Measurements from ENCODE around the gene PKDCC. TPM values are rescaled to one million over a fixed set of nuclear protein-coding genes. Genes with fewer than 3 reads are reported as not detected.

The PKDCC gene
- total RNA-seq, 1 experiment from 2014 or later = 3.9 TPM

DNA sequence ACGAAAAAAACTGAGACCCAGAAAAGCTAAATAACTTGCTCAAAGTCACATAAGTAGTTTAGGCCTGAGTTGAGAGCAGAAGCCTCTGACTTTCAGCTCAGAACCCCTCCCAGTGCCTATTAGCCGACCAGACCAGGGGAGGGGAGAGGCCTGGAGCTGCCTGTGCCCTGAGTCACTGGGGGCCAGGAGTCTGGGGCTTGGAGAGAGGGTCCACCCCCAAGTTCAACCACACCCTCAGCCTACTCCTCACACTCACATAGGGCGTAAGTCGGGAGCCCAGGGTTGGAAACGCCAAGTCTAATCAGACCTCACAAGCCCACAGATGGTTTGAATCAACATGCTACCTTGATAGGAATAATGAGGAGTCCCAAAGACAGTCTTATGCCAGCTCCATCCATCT is 12.6 kb upstream of the PKDCC start:
- intact Hi-C loops (cut with micrococcal nuclease; ENCODE audit: unreplicated experiment) = no loop called here
- Histone ChIP-seq H2AFZ (no peak overlapping the region), H3K27ac (no peak overlapping the region), H3K4me3 (no peak overlapping the region), H3K36me3 (ENCODE audit: low read depth) (no peaks in the 10 kb centered on the region), H3K9me2 (ENCODE audit: insufficient read depth) (no peaks in the 10 kb centered on the region), H3K27me3 (ENCODE audit: insufficient read depth, low read depth) (no peaks in the 10 kb centered on the region), H3K79me2 (ENCODE audit: low read depth) (no peaks in the 10 kb centered on the region), H3F3A (ENCODE audit: insufficient read depth, low read depth) (no peaks in the 10 kb centered on the region), H4K20me1 (ENCODE audit: insufficient read depth) (no peaks in the 10 kb centered on the region), H3K4me1 (replicated peaks; ENCODE audit: insufficient read depth) (no peaks in the 10 kb centered on the region), H3K9me3 (ENCODE audit: insufficient read depth, low read depth) (no peaks in the 10 kb centered on the region), H3K4me2 (no peak overlapping the region)
- TF ChIP-seq, protein P1, sequence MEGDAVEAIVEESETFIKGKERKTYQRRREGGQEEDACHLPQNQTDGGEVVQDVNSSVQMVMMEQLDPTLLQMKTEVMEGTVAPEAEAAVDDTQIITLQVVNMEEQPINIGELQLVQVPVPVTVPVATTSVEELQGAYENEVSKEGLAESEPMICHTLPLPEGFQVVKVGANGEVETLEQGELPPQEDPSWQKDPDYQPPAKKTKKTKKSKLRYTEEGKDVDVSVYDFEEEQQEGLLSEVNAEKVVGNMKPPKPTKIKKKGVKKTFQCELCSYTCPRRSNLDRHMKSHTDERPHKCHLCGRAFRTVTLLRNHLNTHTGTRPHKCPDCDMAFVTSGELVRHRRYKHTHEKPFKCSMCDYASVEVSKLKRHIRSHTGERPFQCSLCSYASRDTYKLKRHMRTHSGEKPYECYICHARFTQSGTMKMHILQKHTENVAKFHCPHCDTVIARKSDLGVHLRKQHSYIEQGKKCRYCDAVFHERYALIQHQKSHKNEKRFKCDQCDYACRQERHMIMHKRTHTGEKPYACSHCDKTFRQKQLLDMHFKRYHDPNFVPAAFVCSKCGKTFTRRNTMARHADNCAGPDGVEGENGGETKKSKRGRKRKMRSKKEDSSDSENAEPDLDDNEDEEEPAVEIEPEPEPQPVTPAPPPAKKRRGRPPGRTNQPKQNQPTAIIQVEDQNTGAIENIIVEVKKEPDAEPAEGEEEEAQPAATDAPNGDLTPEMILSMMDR (conservative IDR thresholded peaks at IDR 0.05) = no peak
- TF ChIP-seq EZH2 (IDR thresholded peaks at IDR 0.05; ENCODE audit: low read depth) = no peak
- CTCF ChIA-PET = no interaction called here
- no TSS peak for BruUV-seq (replicated peaks)
- POLR2A ChIA-PET (ENCODE audit: unreplicated experiment) = no interaction called here
- no peak for DNase-seq

DNA sequence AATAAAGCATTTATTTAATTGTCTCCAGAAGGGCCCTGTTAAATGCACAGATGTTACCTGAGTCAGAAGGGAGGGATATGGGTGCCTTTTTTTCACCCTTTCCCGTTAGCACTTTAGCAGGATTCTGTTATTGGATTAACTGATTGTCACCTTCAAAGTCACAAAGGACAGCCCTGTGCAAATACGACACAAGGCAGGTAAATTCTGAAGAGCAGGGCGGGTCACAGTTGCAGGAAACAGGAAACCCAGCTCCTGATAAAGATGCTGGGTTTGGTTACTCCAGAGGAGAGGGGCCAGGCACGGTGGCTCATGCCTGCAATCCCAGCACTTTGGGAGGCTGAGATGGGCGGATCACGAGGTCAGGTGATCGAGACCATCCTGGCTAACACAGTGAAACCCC is 11.4 kb upstream of the PKDCC start:
- no peaks in the 10 kb centered on the region for H3K36me3 ChIP-seq (ENCODE audit: low read depth)
- H3K9me2 ChIP-seq (ENCODE audit: insufficient read depth) = no peaks in the 10 kb centered on the region
- BruUV-seq (replicated peaks) = no TSS peak
- no peaks in the 10 kb centered on the region for H3K4me1 ChIP-seq (replicated peaks; ENCODE audit: insufficient read depth)
- CTCF ChIA-PET = interaction anchor here (0.6 kb wide), 1 partner anchor 150 kb away, joined by 4 read pairs; no protein-coding TSS in a partner anchor
- no peak overlapping the region for H3K4me3 ChIP-seq
- POLR2A ChIA-PET (ENCODE audit: unreplicated experiment) = interaction anchor here (0.6 kb wide), 1 partner anchor 56 kb away, joined by 4 read pairs; no protein-coding TSS in a partner anchor
- no peaks in the 10 kb centered on the region for H3K9me3 ChIP-seq (ENCODE audit: insufficient read depth, low read depth)
- H3K4me2 ChIP-seq = no peak overlapping the region
- H3F3A ChIP-seq (ENCODE audit: insufficient read depth, low read depth) = no peaks in the 10 kb centered on the region
- DNase-seq = no peak
- no peaks in the 10 kb centered on the region for H4K20me1 ChIP-seq (ENCODE audit: insufficient read depth)
- no peaks in the 10 kb centered on the region for H3K27me3 ChIP-seq (ENCODE audit: insufficient read depth, low read depth)
- intact Hi-C loops (cut with micrococcal nuclease; ENCODE audit: unreplicated experiment) = no loop called here
- no peaks in the 10 kb centered on the region for H3K79me2 ChIP-seq (ENCODE audit: low read depth)
- TF ChIP-seq EZH2 (IDR thresholded peaks at IDR 0.05; ENCODE audit: low read depth) = no peak
- TF ChIP-seq, protein P1 (conservative IDR thresholded peaks at IDR 0.05) = no peak
- no peak overlapping the region for H2AFZ ChIP-seq
- no peak overlapping the region for H3K27ac ChIP-seq

DNA sequence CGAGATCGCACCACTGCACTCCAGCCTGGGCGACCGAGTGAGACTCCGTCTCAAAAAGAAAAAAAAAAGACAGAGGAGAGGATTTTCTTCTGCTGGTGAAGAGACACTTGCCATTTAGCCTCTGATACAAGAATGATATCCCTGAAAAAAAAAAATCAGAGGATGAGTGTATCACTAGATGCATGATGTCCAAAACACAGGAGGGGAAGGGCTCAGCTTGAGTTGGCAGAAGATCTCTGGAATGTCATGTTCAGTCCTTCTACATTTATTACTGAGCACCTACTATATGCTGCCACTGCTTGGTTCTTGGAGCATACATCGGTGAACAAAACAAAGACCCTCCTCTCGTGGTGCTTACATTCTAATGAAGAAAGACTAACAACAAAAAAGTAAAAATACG is 10.9 kb upstream of the PKDCC start:
- H3K4me1 ChIP-seq (replicated peaks; ENCODE audit: insufficient read depth) = no peaks in the 10 kb centered on the region
- DNase-seq = no peak
- no peaks in the 10 kb centered on the region for H3F3A ChIP-seq (ENCODE audit: insufficient read depth, low read depth)
- H3K27ac ChIP-seq = no peak overlapping the region
- intact Hi-C loops (cut with micrococcal nuclease; ENCODE audit: unreplicated experiment) = no loop called here
- ChIA-PET CTCF (interaction anchor here (0.6 kb wide), 1 partner anchor 151 kb away, joined by 4 read pairs; no protein-coding TSS in a partner anchor), POLR2A (ENCODE audit: unreplicated experiment) (no interaction called here)
- no peaks in the 10 kb centered on the region for H3K9me3 ChIP-seq (ENCODE audit: insufficient read depth, low read depth)
- TF ChIP-seq, protein P1 (conservative IDR thresholded peaks at IDR 0.05) = no peak
- no peak for TF ChIP-seq EZH2 (IDR thresholded peaks at IDR 0.05; ENCODE audit: low read depth)
- no TSS peak for BruUV-seq (replicated peaks)
- no peaks in the 10 kb centered on the region for H3K79me2 ChIP-seq (ENCODE audit: low read depth)
- H3K27me3 ChIP-seq (ENCODE audit: insufficient read depth, low read depth) = no peaks in the 10 kb centered on the region
- H2AFZ ChIP-seq = no peak overlapping the region
- no peaks in the 10 kb centered on the region for H3K9me2 ChIP-seq (ENCODE audit: insufficient read depth)
- H3K4me3 ChIP-seq = no peak overlapping the region
- H3K36me3 ChIP-seq (ENCODE audit: low read depth) = no peaks in the 10 kb centered on the region
- H4K20me1 ChIP-seq (ENCODE audit: insufficient read depth) = no peaks in the 10 kb centered on the region
- no peak overlapping the region for H3K4me2 ChIP-seq
